Body of pancreas (tissue), 4 donors: ENCODE measurements around the gene SLITRK4.

Experiments used
- POLR2A ChIP-seq, 3 donors: fragments of 450-650 bp; IDR thresholded peaks; one replicate each; pipeline ENCODE4 v1.6.1; 2016; ENCODE audit warnings: antibody characterized with exemption in 3 of 3, mild to moderate bottlenecking in 2 of 3
- TF ChIP-seq, protein P1 (sequence below), 7 experiments: fragments of 450-650 bp in 4 of 7; fragments of 200-600 bp in 3 of 7; sonication (generic) in 3 of 7; IDR thresholded peaks; one replicate each; pipeline ENCODE4 v1.5.1; 2016 to 2019; ENCODE audit warnings: antibody characterized with exemption in 7 of 7

DNA sequence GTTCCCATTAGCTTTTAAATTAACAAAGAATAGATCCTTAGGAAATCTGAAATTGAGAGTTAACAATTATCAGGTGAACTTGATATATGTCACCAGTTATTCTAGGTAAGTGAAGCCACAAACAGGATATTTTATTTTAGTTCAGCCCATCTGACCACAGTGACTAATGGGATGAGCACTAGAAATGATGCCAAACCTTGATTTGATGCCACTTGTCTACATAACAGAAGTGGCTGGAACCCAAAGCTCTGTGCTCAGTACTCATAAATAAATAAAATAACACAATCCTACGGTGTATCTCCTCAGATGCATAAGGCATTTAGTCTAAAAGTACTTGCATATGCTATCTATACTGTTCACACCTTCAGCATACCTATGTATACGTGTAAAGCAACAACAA lies 12.2 kb downstream of the SLITRK4 start:
- TF ChIP-seq, protein P1, sequence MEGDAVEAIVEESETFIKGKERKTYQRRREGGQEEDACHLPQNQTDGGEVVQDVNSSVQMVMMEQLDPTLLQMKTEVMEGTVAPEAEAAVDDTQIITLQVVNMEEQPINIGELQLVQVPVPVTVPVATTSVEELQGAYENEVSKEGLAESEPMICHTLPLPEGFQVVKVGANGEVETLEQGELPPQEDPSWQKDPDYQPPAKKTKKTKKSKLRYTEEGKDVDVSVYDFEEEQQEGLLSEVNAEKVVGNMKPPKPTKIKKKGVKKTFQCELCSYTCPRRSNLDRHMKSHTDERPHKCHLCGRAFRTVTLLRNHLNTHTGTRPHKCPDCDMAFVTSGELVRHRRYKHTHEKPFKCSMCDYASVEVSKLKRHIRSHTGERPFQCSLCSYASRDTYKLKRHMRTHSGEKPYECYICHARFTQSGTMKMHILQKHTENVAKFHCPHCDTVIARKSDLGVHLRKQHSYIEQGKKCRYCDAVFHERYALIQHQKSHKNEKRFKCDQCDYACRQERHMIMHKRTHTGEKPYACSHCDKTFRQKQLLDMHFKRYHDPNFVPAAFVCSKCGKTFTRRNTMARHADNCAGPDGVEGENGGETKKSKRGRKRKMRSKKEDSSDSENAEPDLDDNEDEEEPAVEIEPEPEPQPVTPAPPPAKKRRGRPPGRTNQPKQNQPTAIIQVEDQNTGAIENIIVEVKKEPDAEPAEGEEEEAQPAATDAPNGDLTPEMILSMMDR (IDR thresholded peaks at IDR 0.05), result no peak
- TF ChIP-seq POLR2A (IDR thresholded peaks at IDR 0.05), result no peak
